ENCODE results near the gene TMEM186.
"Not testable (repeated sequence)": the region's sequence is repeated elsewhere in the genome, so short reads cannot be mapped to it uniquely, and the experiment has no call there.

Gene TMEM186

GRCh38 chr16:8812162-8812843 lies 14.9 kb upstream of the TMEM186 start:
- no peak for DNase-seq (ENCODE audit: extremely low read depth in 1 of 2, low read depth in 1 of 2)

GRCh38 chr16:8808613-8809353 lies 11.3 kb upstream of the TMEM186 start:
- DNase-seq (ENCODE audit: extremely low read depth in 1 of 2, low read depth in 1 of 2): no peak

- no peak for DNase-seq (ENCODE audit: extremely low read depth in 1 of 2, low read depth in 1 of 2)
These were observed 10.6 kb upstream of the TMEM186 start for GRCh38 chr16:8808009-8808408.

GRCh38 chr16:8807189-8807588 lies 9.8 kb upstream of the TMEM186 start:
- DNase-seq (ENCODE audit: extremely low read depth in 1 of 2, low read depth in 1 of 2): no peak

GRCh38 chr16:8806272-8806983 lies 9.0 kb upstream of the TMEM186 start:
- no peak for DNase-seq (ENCODE audit: extremely low read depth in 1 of 2, low read depth in 1 of 2)

- DNase-seq (ENCODE audit: extremely low read depth in 1 of 2, low read depth in 1 of 2): no peak
These were observed 6.9 kb upstream of the TMEM186 start for GRCh38 chr16:8804313-8804712.

- not testable (repeated sequence) for DNase-seq (ENCODE audit: extremely low read depth in 1 of 2, low read depth in 1 of 2)
These were observed 6.3 kb upstream of the TMEM186 start for GRCh38 chr16:8803733-8804132.

GRCh38 chr16:8801701-8802100 lies 4.3 kb upstream of the TMEM186 start:
- no peak for DNase-seq (ENCODE audit: extremely low read depth in 1 of 2, low read depth in 1 of 2)

- DNase-seq (ENCODE audit: extremely low read depth in 1 of 2, low read depth in 1 of 2): no peak
These were observed 1.2 kb upstream of the TMEM186 start for GRCh38 chr16:8798535-8799157.

- no peak for DNase-seq (ENCODE audit: extremely low read depth in 1 of 2, low read depth in 1 of 2)
These were observed 712 bp upstream of the TMEM186 start for GRCh38 chr16:8798174-8798527.

- DNase-seq (ENCODE audit: extremely low read depth in 1 of 2, low read depth in 1 of 2): no peak
These were observed 723 bp downstream of the TMEM186 start for GRCh38 chr16:8796469-8797363.

- DNase-seq (ENCODE audit: extremely low read depth in 1 of 2, low read depth in 1 of 2): no peak
These were observed 1.6 kb downstream of the TMEM186 start for GRCh38 chr16:8795818-8796217.

- DNase-seq (ENCODE audit: extremely low read depth in 1 of 2, low read depth in 1 of 2): no peak
These were observed 2.3 kb downstream of the TMEM186 start for GRCh38 chr16:8795091-8795490.

GRCh38 chr16:8788578-8789172 lies 8.8 kb downstream of the TMEM186 start:
- DNase-seq (ENCODE audit: extremely low read depth in 1 of 2, low read depth in 1 of 2): no peak

- not testable (repeated sequence) for DNase-seq (ENCODE audit: extremely low read depth in 1 of 2, low read depth in 1 of 2)
These were observed 11.1 kb downstream of the TMEM186 start for GRCh38 chr16:8786316-8786715.

GRCh38 chr16:8785408-8785807 lies 12.0 kb downstream of the TMEM186 start:
- DNase-seq (ENCODE audit: extremely low read depth in 1 of 2, low read depth in 1 of 2): no peak

GRCh38 chr16:8782673-8783072 lies 14.8 kb downstream of the TMEM186 start:
- no peak for DNase-seq (ENCODE audit: extremely low read depth in 1 of 2, low read depth in 1 of 2)

GRCh38 chr16:8781797-8782196 lies 15.6 kb downstream of the TMEM186 start:
- no peak for DNase-seq (ENCODE audit: extremely low read depth in 1 of 2, low read depth in 1 of 2)

- DNase-seq (ENCODE audit: extremely low read depth in 1 of 2, low read depth in 1 of 2): no peak
These were observed 20.2 kb downstream of the TMEM186 start for GRCh38 chr16:8777217-8777616.

- DNase-seq (ENCODE audit: extremely low read depth in 1 of 2, low read depth in 1 of 2): no peak
These were observed 21.3 kb downstream of the TMEM186 start for GRCh38 chr16:8776129-8776584.
